HG02981 (cell line): Measurements from ENCODE around the gene PTMS.
"Not testable (repeated sequence)": the region's sequence is repeated elsewhere in the genome, so short reads cannot be mapped to it uniquely, and the experiment has no call there.

Source experiments
- ATAC-seq: cut with Tn5 transposase; IDR thresholded peaks from one replicate; pipeline ENCODE4 v1.9.1; 2021; ENCODE audit warnings: mild to moderate bottlenecking, moderate library complexity; ENCODE audit not compliant: unreplicated experiment

Gene PTMS, protein sequence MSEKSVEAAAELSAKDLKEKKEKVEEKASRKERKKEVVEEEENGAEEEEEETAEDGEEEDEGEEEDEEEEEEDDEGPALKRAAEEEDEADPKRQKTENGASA

DNA sequence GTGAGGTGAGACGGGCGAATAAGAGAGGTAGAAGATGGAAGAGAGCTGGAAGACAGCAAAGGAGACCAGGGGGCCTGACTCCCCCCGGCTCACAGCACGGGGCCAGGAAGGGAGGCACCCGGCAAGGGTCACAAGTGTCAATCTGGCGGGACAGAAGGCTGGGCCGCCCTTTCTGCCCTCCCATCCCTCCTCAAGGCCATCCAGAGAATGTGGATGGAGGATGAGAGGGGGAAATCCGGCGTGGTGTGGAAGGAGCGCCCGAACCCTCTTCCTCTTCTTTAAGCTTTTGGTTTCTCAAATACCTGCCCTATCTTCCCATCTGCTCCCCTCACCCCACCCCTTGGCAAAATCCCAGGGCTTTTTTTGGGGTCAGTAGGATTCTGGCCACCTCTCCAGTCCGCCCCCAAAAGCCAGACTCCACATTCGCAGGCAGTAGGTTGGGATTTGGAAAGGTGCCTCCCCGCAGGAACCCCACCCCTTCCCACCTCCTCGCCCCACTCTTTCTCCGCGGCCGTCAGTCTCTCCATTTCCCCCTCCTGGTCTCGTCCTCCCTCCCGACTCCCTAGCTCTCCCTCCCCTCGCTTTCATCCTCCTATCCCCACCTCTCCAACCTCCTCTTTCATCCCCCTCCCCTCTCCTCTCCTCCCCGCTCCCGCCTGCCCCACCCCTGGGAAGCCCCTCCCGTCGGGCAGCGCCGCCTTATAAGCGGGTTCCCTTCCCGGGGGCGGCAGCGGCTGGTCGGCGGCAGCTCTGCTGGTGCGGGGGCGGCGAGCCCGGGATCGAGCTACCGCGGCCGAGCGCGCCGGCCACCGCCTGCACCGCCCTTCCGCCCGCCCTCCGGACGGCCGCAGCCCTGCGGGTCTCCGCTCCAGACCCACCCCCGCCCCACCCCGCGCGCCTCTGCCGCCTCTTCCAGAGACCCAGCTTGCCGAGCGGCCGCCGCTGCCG lies at the start of gene PTMS:
TSS of gene PTMS (plus strand) at position 730 of the 948 bp plus-strand sequence. CDS start 343 bp downstream, outside the sequence.
- no peak for ATAC-seq

DNA sequence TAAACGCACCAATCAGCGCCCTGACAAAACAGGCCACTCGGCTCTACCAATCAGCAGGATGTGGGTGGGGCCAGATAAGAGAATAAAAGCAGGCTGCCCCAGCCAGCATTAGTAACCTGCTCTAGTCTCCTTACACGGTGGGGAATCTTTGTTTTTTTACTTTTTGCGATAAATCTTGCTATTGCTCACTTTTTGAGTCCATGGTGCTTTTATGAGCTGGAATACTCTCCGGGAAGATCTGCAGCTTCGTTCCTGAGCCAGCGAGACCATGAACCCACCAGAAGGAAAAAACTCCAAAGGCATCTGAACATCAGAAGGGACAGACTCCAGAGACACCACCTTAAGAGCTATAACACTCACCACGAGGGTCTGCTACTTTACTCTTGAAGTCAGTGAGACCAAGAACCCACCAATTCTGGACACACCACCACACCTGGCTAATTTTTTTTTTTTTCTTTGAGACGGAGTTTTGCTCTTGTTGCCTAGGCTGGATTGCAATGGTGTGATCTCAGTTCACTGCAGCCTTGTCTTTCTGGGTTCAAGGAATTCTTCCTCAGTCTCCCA lies 49.2 kb upstream of the PTMS start:
- ATAC-seq, result no peak

GRCh38 chr12:6722863-6723262 lies 43.3 kb upstream of the PTMS start:
- no peak for ATAC-seq

GRCh38 chr12:6723607-6724408 lies 42.4 kb upstream of the PTMS start, which contains the start of gene COPS7A:
COPS7A (plus strand) TSS chr12:6724046; CDS start chr12:6724657, 611 bp downstream.
- peak; percentile 93 for ATAC-seq

- peak; percentile 28 for ATAC-seq
These were observed 41.8 kb upstream of the PTMS start for GRCh38 chr12:6724409-6724797.

DNA sequence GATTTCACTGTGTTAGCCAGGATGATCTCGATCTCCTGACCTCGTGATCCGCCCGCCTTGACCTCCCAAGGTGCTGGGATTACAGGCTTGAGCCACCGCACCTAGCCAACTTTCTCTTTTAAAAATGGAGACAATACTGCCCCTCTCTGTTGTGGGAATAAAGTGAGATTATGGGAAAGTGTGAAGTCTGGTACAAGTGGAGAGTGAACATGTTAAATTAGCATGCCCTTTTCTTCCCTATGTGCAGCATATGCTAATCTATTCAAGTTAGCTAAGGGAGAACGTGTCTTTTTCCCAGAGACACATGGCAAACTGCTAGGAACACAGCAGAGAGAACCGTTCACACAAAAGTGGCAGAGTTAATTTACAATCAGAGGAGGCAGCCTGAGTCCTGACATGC lies 40.8 kb upstream of the PTMS start:
- no peak for ATAC-seq

- no peak for ATAC-seq
These were observed 37.0 kb upstream of the PTMS start for GRCh38 chr12:6729186-6729585.

DNA sequence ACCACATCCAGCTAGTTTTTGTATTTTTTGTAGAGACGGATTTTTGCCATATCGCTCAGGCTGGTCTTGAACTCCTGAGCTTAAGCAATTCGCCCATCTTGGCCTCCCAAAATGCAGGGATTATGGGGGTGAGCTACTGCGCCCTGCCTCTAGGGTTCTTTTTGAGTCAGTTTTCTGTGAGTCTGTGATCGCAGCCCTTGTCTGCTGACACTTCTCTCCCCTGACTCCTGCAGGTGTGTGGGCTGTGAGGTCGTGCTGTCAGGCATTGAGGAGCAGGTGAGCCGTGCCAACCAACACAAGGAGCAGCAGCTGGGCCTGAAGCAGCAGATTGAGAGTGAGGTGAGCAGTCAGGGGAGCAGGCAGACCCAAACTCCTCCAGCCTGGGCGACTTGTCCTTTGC lies 36.0 kb upstream of the PTMS start:
- ATAC-seq, result no peak

- ATAC-seq, result no peak
These were observed 31.4 kb upstream of the PTMS start for GRCh38 chr12:6734506-6735387.

GRCh38 chr12:6735448-6736191 lies 30.5 kb upstream of the PTMS start:
- no peak for ATAC-seq

GRCh38 chr12:6736754-6737153 lies 29.4 kb upstream of the PTMS start:
- ATAC-seq, result no peak

DNA sequence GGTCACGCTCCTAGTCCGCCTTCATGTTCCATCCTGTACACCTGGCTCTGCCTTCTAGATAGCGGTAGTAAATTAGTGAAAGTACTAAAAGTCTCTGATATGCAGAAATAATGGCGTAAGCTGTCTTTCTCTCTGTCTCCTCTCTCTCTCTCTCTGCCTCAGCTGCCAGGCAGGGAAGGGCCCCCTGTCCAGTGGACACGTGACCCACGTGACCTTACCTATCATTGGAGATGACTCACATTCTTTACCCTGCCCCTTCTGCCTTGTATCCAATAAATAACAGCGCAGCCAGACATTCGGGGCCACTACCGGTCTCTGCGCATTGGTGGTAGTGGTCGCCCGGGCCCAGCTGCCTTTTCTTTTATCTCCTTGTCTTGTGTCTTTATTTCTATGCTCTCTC lies 24.1 kb upstream of the PTMS start:
- ATAC-seq, result not testable (repeated sequence)

DNA sequence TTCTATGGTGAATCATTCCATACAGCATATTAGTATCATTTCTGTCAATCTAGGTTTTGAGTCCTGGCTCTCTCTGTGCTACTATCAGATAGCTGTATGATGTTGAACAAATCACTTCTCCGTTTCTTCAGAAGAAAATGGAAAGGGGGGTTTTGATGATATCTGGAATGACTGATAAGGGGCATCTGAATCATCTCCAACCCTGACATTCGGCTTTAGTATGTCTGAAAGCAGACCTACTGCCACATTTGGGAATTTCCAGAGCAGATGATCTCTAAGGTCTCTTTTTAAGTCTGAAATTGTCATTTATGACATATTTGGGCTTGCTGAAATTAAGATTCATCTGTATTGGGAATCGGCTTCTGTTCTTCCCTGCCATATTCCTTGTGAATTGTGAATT lies 23.3 kb upstream of the PTMS start:
- ATAC-seq, result no peak

GRCh38 chr12:6743300-6743699 lies 22.9 kb upstream of the PTMS start:
- ATAC-seq, result not testable (repeated sequence)

GRCh38 chr12:6745741-6746525 lies 20.2 kb upstream of the PTMS start:
- no peak for ATAC-seq

- ATAC-seq, result no peak
These were observed 18.9 kb upstream of the PTMS start for GRCh38 chr12:6747216-6747615.

DNA sequence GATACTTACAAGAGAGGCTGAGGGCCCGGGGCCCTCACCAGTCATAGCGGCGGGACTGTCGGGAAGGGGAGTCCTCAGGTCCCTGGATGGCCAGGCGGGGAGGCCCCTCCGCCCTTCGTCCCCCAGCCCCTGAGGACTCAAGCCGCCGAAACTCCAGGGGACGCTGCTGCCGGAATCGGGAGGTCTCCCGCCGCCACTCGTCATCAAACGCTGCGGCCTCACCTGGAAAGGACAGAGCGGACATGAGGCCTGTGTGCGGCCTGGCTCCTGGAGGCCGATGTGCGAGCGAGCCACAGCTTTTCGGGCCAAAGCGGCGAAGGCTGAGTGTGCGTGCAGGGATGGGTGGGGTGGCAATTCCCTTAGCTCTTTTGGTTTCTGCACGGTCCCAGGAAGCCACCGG lies 17.4 kb upstream of the PTMS start:
- ATAC-seq, result no peak

DNA sequence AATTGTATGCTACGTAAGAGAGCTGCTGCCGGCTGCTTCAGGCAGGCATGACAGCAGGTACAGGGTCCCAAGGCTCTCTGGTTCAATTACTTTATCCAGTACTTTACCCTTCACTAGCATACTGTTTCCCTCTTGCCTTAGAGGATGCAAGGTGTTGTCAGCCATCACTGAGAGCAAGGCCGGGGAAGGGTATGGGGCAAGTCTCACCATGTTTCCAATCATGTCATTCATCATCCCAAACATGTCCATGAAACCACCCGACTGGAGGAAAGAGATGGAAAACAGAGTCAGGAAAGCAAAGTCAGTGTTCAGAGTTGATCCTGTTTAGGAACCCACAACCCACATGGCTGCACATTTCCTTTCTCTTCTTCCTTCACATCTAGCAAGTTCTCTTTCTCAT lies 15.7 kb upstream of the PTMS start:
- no peak for ATAC-seq

GRCh38 chr12:6751767-6752166 lies 14.4 kb upstream of the PTMS start:
- no peak for ATAC-seq
